Measurements from ENCODE around the gene KIFAP3. TPM values are rescaled to one million over a fixed set of nuclear protein-coding genes. Genes with fewer than 3 reads are reported as not detected.
"Not testable (repeated sequence)": the region's sequence is repeated elsewhere in the genome, so short reads cannot be mapped to it uniquely, and the experiment has no call there.

Gene KIFAP3
- total RNA-seq, 2 experiments from 2014 or later: 10.5 to 12.5 TPM

GRCh38 chr1:170114906-170115305, 40.4 kb upstream of the KIFAP3 start:
- Histone ChIP-seq H4K20me1 (ENCODE audit: insufficient read depth, low read length) (no peaks in the 10 kb centered on the region), H3K36me3 (ENCODE audit: insufficient read depth, low read length) (no peaks in the 10 kb centered on the region), H3K9me2 (ENCODE audit: insufficient read depth, low read length) (no peaks in the 10 kb centered on the region), H2AFZ (ENCODE audit: low read length) (no peak overlapping the region), H3K4me2 (ENCODE audit: low read length) (no peak overlapping the region), H3K4me3 (ENCODE audit: low read depth, low read length, poor library complexity, severe bottlenecking) (no peak overlapping the region), H3K9me3 (ENCODE audit: low read length) (no peaks in the 10 kb centered on the region), H3K27ac (ENCODE audit: low read depth, low read length, poor library complexity, severe bottlenecking) (no peak overlapping the region), H3K4me1 (ENCODE audit: insufficient read depth, low read length, poor library complexity, severe bottlenecking) (no peaks in the 10 kb centered on the region), H3K79me2 (ENCODE audit: insufficient read depth, low read depth, low read length) (no peaks in the 10 kb centered on the region)
- POLR2A ChIA-PET: no interaction called here
- TF ChIP-seq CTCF (conservative IDR thresholded peaks at IDR 0.05; ENCODE audit: low read length) (no peak), EZH2phosphoT487 (IDR thresholded peaks at IDR 0.05; ENCODE audit: borderline replicate concordance, low read depth, low read length) (no peak)
- no TSS peak for BruUV-seq (replicated peaks)
- CTCF ChIA-PET (ENCODE audit: unreplicated experiment): no interaction called here
- intact Hi-C loops (cut with micrococcal nuclease; ENCODE audit: unreplicated experiment): no loop called here
- no peak for DNase-seq (ENCODE audit: low spot score)

GRCh38 chr1:170113140-170113539, 38.6 kb upstream of the KIFAP3 start:
- BruUV-seq (replicated peaks); H4K20me1 ChIP-seq (ENCODE audit: insufficient read depth, low read length); DNase-seq (ENCODE audit: low spot score); intact Hi-C loops (cut with micrococcal nuclease; ENCODE audit: unreplicated experiment); H2AFZ ChIP-seq (ENCODE audit: low read length); H3K9me2 ChIP-seq (ENCODE audit: insufficient read depth, low read length); H3K4me1 ChIP-seq (ENCODE audit: insufficient read depth, low read length, poor library complexity, severe bottlenecking); H3K36me3 ChIP-seq (ENCODE audit: insufficient read depth, low read length); POLR2A ChIA-PET; H3K9me3 ChIP-seq (ENCODE audit: low read length); H3K79me2 ChIP-seq (ENCODE audit: insufficient read depth, low read depth, low read length); H3K4me3 ChIP-seq (ENCODE audit: low read depth, low read length, poor library complexity, severe bottlenecking); H3K27ac ChIP-seq (ENCODE audit: low read depth, low read length, poor library complexity, severe bottlenecking); CTCF ChIA-PET (ENCODE audit: unreplicated experiment); H3K4me2 ChIP-seq (ENCODE audit: low read length): not testable (repeated sequence)

GRCh38 chr1:170097449-170097948, 23.0 kb upstream of the KIFAP3 start:
- no peak for TF ChIP-seq CTCF (conservative IDR thresholded peaks at IDR 0.05; ENCODE audit: low read length)
- H3K4me1 ChIP-seq (ENCODE audit: insufficient read depth, low read length, poor library complexity, severe bottlenecking): no peaks in the 10 kb centered on the region
- no peak overlapping the region for H3K4me2 ChIP-seq (ENCODE audit: low read length)
- intact Hi-C loops (cut with micrococcal nuclease; ENCODE audit: unreplicated experiment): no loop called here
- no peaks in the 10 kb centered on the region for H4K20me1 ChIP-seq (ENCODE audit: insufficient read depth, low read length)
- H3K79me2 ChIP-seq (ENCODE audit: insufficient read depth, low read depth, low read length): no peaks in the 10 kb centered on the region
- ChIA-PET CTCF (ENCODE audit: unreplicated experiment) (no interaction called here), POLR2A (interaction anchor here (0.7 to 1.2 kb wide), 2 partner anchors 42 to 60 kb away, joined by 3 read pairs; no protein-coding TSS in a partner anchor)
- H3K36me3 ChIP-seq (ENCODE audit: insufficient read depth, low read length): no peaks in the 10 kb centered on the region
- H3K9me3 ChIP-seq (ENCODE audit: low read length): no peaks in the 10 kb centered on the region
- H3K27ac ChIP-seq (ENCODE audit: low read depth, low read length, poor library complexity, severe bottlenecking): no peak overlapping the region
- no peaks in the 10 kb centered on the region for H3K9me2 ChIP-seq (ENCODE audit: insufficient read depth, low read length)
- BruUV-seq (replicated peaks): no TSS peak
- no peak overlapping the region for H3K4me3 ChIP-seq (ENCODE audit: low read depth, low read length, poor library complexity, severe bottlenecking)
- H2AFZ ChIP-seq (ENCODE audit: low read length): no peak overlapping the region
- no peak for DNase-seq (ENCODE audit: low spot score)

Measured in OCI-LY7 (cell line).